NOMO-1 (cell line): ENCODE results near the gene CTNNA3.

Experiments used
- DNase-seq, 2 experiments: peaks; one replicate each; lab custom pipeline; 2025; ENCODE audit not compliant: unreplicated experiment in 2 of 2; lab: John Stamatoyannopoulos, UW

Gene CTNNA3

GRCh38 chr10:66837335-66837734 is 858.7 kb downstream of the CTNNA3 start:
- DNase-seq, result no peak

- no peak for DNase-seq
Measured at GRCh38 chr10:66836771-66837170, 859.2 kb downstream of the CTNNA3 start.

GRCh38 chr10:66836057-66836456 is 859.9 kb downstream of the CTNNA3 start:
- DNase-seq, result no peak

GRCh38 chr10:66835400-66835799 is 860.6 kb downstream of the CTNNA3 start:
- DNase-seq, result no peak

GRCh38 chr10:66834802-66835201 is 861.2 kb downstream of the CTNNA3 start:
- DNase-seq, result no peak

GRCh38 chr10:66833861-66834260 is 862.1 kb downstream of the CTNNA3 start:
- DNase-seq, result no peak

GRCh38 chr10:66832781-66833422 is 863.1 kb downstream of the CTNNA3 start:
- DNase-seq, result no peak

GRCh38 chr10:66828957-66829356 is 867.0 kb downstream of the CTNNA3 start:
- no peak for DNase-seq

- DNase-seq, result no peak
Measured at GRCh38 chr10:66827353-66827752, 868.6 kb downstream of the CTNNA3 start.

- no peak for DNase-seq
Measured at GRCh38 chr10:66823301-66823700, 872.7 kb downstream of the CTNNA3 start.

GRCh38 chr10:66822801-66823200 is 873.2 kb downstream of the CTNNA3 start:
- no peak for DNase-seq

GRCh38 chr10:66819691-66820090 is 876.3 kb downstream of the CTNNA3 start:
- DNase-seq, result no peak

- no peak for DNase-seq
Measured at GRCh38 chr10:66813122-66813521, 882.9 kb downstream of the CTNNA3 start.

GRCh38 chr10:66811211-66811610 is 884.8 kb downstream of the CTNNA3 start:
- DNase-seq, result no peak

- no peak for DNase-seq
Measured at GRCh38 chr10:66809402-66809801, 886.6 kb downstream of the CTNNA3 start.

GRCh38 chr10:66805612-66806011 is 890.4 kb downstream of the CTNNA3 start:
- DNase-seq, result no peak

GRCh38 chr10:66804962-66805361 is 891.0 kb downstream of the CTNNA3 start:
- DNase-seq, result no peak

- DNase-seq, result no peak
Measured at GRCh38 chr10:66803174-66803573, 892.8 kb downstream of the CTNNA3 start.

- no peak for DNase-seq
Measured at GRCh38 chr10:66799474-66799873, 896.5 kb downstream of the CTNNA3 start.

- DNase-seq, result no peak
Measured at GRCh38 chr10:66795866-66796265, 900.1 kb downstream of the CTNNA3 start.

- no peak for DNase-seq
Measured at GRCh38 chr10:66792441-66792840, 903.6 kb downstream of the CTNNA3 start.

- DNase-seq, result no peak
Measured at GRCh38 chr10:66788178-66788987, 907.6 kb downstream of the CTNNA3 start.
